Caki2 (cell line): ENCODE measurements around the gene ADGRG4. TPM values are rescaled to one million over a fixed set of nuclear protein-coding genes. Genes with fewer than 3 reads are reported as not detected.

ENCODE experiments used
- DNase-seq: peaks from one replicate; pipeline ENCODE4 v3.0.0-alpha.2; 2015; ENCODE audit warnings: low read depth
- in situ Hi-C: cut with HindIII; loops from 2 replicates; pipeline ENCODE4 v1.10.0; 2016; ENCODE audit warnings: low sequenced_read_pairs, low pct_unique_long_range_greater_than_20kb, mixed read lengths
- total RNA-seq: library from RNA; depleted of rRNA; stranded (reverse); fragments of >200 nt; shearing (Covaris generic); gene quantifications from 2 replicates; pipeline ENCODE4 v1.2.3, GENCODE V29; 2014; ENCODE audit warnings: low replicate concordance; rRNA removed

ADGRG4 gene
- total RNA-seq, 1 experiment from 2014 or later = not detected

DNA sequence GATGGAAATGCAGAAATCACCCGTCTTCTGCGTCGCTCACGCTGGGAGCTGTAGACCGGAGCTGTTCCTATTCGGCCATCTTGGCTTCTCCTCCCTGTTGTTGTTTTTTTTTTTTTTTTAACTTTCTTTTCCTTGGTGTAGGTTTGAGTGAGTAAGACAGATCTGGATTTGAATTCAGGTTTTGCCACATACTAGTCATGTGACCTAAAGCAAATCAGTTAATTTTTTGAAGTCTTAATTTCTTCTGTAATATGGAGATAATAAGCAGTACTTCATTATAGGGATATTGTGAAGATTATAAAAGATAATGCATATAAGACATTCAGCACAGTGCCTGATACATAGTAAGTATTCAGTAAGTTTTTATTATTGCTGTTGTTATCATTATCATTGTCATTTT, 145.4 kb downstream of the ADGRG4 start:
- no peak for DNase-seq
- in situ Hi-C loops = no loop called here

DNA sequence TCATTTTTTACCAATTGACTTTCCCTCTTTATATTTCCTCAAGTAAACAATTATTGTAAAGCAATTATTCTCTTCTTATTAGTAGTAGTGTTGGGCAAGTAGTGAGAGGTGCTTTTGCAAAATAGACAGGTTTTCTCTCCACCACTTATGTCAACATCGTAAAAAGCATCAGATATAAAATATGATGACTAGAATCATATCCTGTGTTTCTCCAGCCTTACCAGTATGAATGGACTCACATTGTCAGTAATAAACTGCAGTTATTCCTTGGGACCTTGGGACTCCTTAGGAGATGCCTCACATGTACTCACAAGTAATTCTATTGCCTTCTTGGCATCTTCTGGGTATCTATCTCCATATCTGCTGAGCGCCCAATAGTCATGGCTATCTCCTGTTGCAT, 146.5 kb downstream of the ADGRG4 start:
- no peak for DNase-seq
- in situ Hi-C loops = no loop called here

DNA sequence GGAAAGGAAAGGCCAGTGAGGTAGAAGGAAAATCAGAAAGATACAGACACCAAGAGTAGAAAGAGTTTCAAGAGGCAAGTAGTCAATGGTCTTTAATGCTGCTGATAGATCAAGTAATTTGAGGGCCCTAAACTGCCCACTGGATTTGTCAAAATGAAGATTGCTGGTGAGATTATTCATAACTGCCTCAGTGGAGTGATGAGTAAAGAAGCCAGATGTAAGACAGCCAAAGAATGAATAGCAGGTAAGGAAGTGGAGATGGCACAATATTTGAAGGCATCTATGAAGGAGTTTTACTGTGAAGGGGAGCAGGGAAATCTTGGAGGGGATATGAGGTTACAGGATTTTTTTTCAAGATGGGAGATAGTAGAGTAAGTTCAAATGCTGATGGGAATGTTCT, 147.2 kb downstream of the ADGRG4 start:
- DNase-seq = no peak
- in situ Hi-C loops = no loop called here

DNA sequence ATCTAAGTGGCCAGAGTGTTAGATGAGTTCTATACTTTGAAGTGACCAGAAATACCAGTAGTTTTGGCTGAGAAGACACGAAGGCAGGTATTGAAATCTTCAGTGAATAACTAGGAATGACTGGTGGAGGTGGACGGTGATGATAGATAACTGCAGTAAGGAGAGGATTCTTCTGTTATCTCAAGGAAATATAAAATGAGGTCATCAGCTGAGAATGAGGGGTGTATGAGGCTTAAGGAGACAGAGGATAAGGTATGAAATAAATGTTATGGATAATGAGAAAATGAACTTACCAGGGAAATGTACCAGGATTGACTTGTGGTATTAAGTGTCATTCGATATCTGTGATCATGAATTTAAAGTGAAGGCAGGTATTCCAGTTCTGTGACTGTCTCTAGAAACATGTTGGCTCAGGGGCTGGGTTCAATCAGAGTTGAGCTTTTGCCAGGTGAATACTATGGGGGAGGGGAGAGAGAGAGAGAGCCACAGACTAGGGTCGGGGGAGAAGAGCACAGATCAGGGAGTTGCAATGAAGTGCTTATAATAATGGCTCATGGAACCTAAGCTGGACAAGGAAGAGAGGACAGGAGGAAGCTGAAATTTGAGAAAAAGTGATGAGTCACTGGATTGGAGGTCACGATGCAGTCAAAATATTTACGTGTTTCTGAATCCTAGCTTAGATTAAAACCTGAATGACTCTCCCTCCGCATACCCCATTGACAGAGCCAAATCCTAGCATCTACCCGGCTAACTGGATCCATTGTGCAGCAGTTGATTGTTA, 149.5 kb downstream of the ADGRG4 start:
- in situ Hi-C loops = no loop called here
- peak; percentile 14 for DNase-seq

DNA sequence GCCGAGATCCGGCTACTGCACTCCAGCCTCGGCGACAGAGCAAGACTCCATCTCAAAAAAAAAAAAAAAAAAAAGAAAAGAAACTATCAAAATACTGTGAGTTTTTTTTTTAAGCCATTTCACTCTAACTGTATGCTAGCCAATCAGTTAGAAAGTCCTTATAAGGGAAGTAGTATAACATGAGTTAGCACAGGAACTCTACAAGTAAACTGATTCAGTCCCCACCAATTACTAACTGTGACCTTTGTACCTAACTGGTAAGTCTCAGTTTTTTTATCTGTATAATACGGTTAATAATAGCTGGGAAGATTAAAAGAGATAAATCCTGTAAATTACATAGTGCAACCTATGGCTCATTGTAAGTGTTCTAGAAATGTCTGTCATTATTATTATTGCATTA, 151.9 kb downstream of the ADGRG4 start:
- in situ Hi-C loops = no loop called here
- no peak for DNase-seq

DNA sequence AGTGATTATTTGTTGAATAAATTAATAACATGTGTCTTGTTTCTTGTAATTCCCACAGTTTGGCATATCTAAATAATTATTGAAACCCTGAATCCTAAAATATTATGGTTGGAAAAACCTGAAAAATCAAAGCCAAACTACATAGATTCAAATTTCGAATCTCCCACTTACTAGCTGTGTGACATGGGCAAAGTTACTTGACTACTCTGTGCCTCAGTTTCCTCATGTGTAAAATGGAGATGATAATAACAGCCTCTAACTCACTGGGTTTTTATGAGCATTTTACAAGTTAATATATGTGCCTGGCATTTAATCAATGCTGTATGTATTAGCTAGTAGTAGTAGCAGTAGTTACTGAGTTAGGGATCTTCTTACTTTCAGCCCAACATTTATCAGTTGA, 152.4 kb downstream of the ADGRG4 start:
- in situ Hi-C loops = no loop called here
- DNase-seq = no peak

DNA sequence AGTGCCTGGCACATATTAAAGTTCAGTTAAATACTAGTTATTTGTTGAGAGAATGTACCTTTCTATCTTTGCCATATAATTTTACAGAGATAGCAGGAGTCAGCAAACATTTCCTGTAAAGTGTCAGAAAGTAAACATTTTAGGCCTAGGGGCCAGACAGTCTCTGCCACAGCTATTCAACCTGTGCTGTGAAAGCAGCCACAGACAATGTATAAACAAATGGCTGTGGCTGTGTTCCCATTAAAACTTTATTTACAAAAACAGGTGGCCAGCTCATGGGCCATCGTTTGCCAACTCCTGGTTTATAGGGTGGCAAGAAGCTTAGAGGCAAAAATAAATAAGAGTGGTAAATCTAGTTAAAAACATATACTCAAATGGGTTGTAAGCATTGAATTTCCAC, 153.0 kb downstream of the ADGRG4 start:
- in situ Hi-C loops = no loop called here
- DNase-seq = no peak

DNA sequence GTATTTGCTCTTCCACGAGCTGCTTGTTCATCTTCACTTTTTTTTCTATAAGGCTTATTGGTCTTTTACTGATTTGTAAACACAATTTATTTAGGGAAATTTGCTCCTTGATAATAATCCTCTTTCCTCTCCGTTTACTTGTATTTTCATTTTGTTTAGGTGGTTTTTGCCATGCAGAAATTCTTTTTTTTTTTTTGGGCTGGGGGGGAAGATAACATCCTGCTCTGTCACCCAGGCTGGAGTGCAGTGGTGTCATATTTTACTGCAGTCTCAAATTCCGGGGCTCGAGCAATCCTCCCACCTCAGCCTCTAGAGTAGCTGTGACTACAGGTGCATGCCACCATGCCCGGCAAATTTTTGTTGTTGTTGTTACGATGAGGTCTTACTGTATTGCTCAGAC, 155.4 kb downstream of the ADGRG4 start:
- no peak for DNase-seq
- in situ Hi-C loops = no loop called here

DNA sequence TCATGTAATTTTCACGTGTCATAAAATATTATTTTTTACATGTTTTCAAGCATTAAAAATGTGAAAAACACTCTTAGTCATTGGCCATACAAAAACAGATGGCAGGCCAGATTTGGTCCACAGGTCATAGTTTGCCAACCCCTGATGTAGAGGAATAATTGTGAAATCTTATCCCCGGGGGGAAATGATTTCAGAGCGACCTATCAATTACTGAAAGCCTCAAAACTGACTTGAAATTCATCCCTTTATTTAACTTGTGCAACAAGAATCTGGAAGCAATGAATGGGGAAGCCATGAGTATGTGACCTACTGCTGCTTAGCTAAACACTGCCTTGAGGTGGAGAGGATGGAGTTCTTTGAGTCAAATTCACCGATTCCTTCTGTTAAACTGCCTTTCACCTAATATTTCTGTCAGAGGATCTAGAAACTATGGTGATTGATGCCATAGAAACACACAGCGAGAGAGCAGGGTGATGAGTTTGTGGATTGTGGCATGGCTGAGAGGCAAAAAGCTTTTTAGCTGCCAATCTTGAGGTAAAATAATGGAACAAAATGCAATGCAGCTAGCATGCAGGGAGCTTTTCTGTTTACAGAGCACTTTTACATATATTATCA, 156.6 kb downstream of the ADGRG4 start:
- no peak for DNase-seq
- in situ Hi-C loops = no loop called here

DNA sequence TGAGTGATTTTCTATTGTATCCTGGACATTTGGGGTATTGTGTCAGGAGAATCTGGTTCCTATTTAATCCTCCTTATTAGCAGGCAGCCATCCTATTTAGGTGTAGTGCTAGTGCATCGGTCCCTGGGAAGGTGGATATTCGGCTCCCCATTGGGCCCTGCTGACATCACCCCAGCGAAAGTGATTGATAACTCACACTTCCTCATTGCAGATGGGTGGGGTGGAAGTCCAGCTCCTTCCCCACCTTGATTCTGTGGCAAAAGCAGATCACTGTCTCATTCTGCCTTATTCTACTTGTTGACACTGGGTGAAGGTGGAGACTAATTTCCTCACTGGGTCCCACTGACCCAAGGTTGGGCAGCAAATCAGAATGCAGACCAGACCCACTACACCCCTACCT, 163.8 kb downstream of the ADGRG4 start:
- DNase-seq = no peak
- in situ Hi-C loops = no loop called here

Other genes starting within 250 kb of the ADGRG4 start
- 72.9 and 95.8 TPM in 2 replicates for gene FHL1, start 153.4 kb upstream of the ADGRG4 start, total RNA-seq
- 2.1 and 5.6 TPM in 2 replicates for gene MAP7D3, start 49.6 kb upstream of the ADGRG4 start, total RNA-seq
- gene BRS3, start 187.0 kb downstream of the ADGRG4 start, total RNA-seq = not detected in 2 replicates
- gene HTATSF1, start 196.6 kb downstream of the ADGRG4 start, total RNA-seq = 20.2 and 23.5 TPM in 2 replicates
- not detected in 2 replicates for gene VGLL1, start 231.3 kb downstream of the ADGRG4 start, total RNA-seq